ENCODE results near the gene SHROOM3.
A peak's percentile ranks its signal among the peaks of the same experiment; 100 is the strongest.

Gene SHROOM3

GRCh38 chr4:76543378-76543777, 108.3 kb downstream of the SHROOM3 start:
- no peak for DNase-seq (ENCODE audit: low read depth)

- no peak for DNase-seq (ENCODE audit: low read depth)
Observed at GRCh38 chr4:76544725-76545124, 109.7 kb downstream of the SHROOM3 start.

- DNase-seq (ENCODE audit: low read depth) = no peak
Observed at GRCh38 chr4:76545226-76545884, 110.3 kb downstream of the SHROOM3 start.

GRCh38 chr4:76546327-76546726, 111.3 kb downstream of the SHROOM3 start:
- DNase-seq (ENCODE audit: low read depth) = no peak

GRCh38 chr4:76546759-76547742, 112.0 kb downstream of the SHROOM3 start:
- DNase-seq (ENCODE audit: low read depth) = no peak

- DNase-seq (ENCODE audit: low read depth) = no peak
Observed at GRCh38 chr4:76548704-76549103, 113.7 kb downstream of the SHROOM3 start.

- no peak for DNase-seq (ENCODE audit: low read depth)
Observed at GRCh38 chr4:76549765-76550164, 114.7 kb downstream of the SHROOM3 start.

GRCh38 chr4:76550966-76551780, 116.1 kb downstream of the SHROOM3 start:
- no peak for DNase-seq (ENCODE audit: low read depth)

GRCh38 chr4:76554630-76555029, 119.6 kb downstream of the SHROOM3 start:
- DNase-seq (ENCODE audit: low read depth) = no peak

- no peak for DNase-seq (ENCODE audit: low read depth)
Observed at GRCh38 chr4:76556452-76556851, 121.4 kb downstream of the SHROOM3 start.

GRCh38 chr4:76558396-76559235, 123.6 kb downstream of the SHROOM3 start:
- DNase-seq (ENCODE audit: low read depth) = no peak

- no peak for DNase-seq (ENCODE audit: low read depth)
Observed at GRCh38 chr4:76559236-76560071, 124.4 kb downstream of the SHROOM3 start.

GRCh38 chr4:76562161-76562560, 127.1 kb downstream of the SHROOM3 start:
- DNase-seq (ENCODE audit: low read depth) = peak; percentile 52

- DNase-seq (ENCODE audit: low read depth) = no peak
Observed at GRCh38 chr4:76562836-76563453, 127.9 kb downstream of the SHROOM3 start.

GRCh38 chr4:76563454-76564122, 128.6 kb downstream of the SHROOM3 start:
- DNase-seq (ENCODE audit: low read depth) = no peak

- DNase-seq (ENCODE audit: low read depth) = no peak
Observed at GRCh38 chr4:76564123-76564915, 129.3 kb downstream of the SHROOM3 start.

- DNase-seq (ENCODE audit: low read depth) = no peak
Observed at GRCh38 chr4:76568262-76568661, 133.2 kb downstream of the SHROOM3 start.

GRCh38 chr4:76569225-76569624, 134.2 kb downstream of the SHROOM3 start:
- no peak for DNase-seq (ENCODE audit: low read depth)

- DNase-seq (ENCODE audit: low read depth) = no peak
Observed at GRCh38 chr4:76569706-76570105, 134.7 kb downstream of the SHROOM3 start.
